ENCODE data around the gene TAS2R5. TPM values are rescaled to one million over a fixed set of nuclear protein-coding genes. Genes with fewer than 3 reads are reported as not detected.

TAS2R5 gene
- total and polyA plus RNA-seq, 2 of the 4 experiments (the other 2 are of a cell fraction), result 0.32 to 0.36 TPM

DNA sequence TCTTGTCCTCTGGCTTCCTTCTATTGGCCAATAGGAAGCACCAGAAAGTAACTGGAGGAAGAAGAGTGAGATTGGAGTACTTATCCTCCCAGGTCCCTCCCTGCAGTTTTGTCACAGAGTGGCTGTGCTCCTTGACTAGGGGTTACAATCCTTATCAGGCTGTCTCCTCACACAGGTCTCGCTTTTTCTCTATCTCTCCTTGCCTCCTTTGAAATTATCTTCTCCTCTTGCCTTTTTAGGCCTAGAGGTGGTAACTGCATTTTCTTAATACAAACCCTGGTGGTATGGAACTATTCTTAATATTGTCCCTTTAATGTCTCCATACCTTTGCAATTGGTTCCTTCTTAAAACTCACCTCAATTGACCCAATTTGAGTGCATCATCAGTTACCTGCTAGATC is 48.6 kb downstream of the TAS2R5 start:
- no peak overlapping the region for H4K8ac ChIP-seq (ENCODE audit: low read depth in 2 of 2, low read length in 2 of 2)
- no peak overlapping the region for H4K91ac ChIP-seq (ENCODE audit: insufficient read depth, low read depth, low read length)
- H2AFZ ChIP-seq (replicated peaks; ENCODE audit: low read length, poor library complexity), result no peak overlapping the region
- H2AK5ac ChIP-seq (ENCODE audit: low read depth, low read length), result no peak overlapping the region
- intact Hi-C loops (cut with micrococcal nuclease), result no loop called here
- H3K4me1 ChIP-seq (ENCODE audit: control insufficient read depth, insufficient read depth, low read length), result no peaks in the 10 kb centered on the region
- ChIA-PET CTCF (no interaction called here), POLR2A (ENCODE audit: unreplicated experiment) (no interaction called here)
- no peak overlapping the region for H3K27ac ChIP-seq (ENCODE audit: insufficient read depth, low read length)
- no TSS peak for BruUV-seq (replicated peaks)
- peaks cover 12% of the 10 kb centered on the region for H3K9me3 ChIP-seq (ENCODE audit: control insufficient read depth, insufficient read depth, low read length)
- H3K23ac ChIP-seq (ENCODE audit: low read depth, low read length), result no peak overlapping the region
- TF ChIP-seq, protein P1, sequence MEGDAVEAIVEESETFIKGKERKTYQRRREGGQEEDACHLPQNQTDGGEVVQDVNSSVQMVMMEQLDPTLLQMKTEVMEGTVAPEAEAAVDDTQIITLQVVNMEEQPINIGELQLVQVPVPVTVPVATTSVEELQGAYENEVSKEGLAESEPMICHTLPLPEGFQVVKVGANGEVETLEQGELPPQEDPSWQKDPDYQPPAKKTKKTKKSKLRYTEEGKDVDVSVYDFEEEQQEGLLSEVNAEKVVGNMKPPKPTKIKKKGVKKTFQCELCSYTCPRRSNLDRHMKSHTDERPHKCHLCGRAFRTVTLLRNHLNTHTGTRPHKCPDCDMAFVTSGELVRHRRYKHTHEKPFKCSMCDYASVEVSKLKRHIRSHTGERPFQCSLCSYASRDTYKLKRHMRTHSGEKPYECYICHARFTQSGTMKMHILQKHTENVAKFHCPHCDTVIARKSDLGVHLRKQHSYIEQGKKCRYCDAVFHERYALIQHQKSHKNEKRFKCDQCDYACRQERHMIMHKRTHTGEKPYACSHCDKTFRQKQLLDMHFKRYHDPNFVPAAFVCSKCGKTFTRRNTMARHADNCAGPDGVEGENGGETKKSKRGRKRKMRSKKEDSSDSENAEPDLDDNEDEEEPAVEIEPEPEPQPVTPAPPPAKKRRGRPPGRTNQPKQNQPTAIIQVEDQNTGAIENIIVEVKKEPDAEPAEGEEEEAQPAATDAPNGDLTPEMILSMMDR (conservative IDR thresholded peaks at IDR 0.05; ENCODE audit: low read depth, low read length), result no peak
- TF ChIP-seq MXI1 (IDR thresholded peaks at IDR 0.05; ENCODE audit: borderline replicate concordance, low read depth, low read length) (no peak), FOS (IDR thresholded peaks at IDR 0.05; ENCODE audit: low read depth, low read length) (no peak), MAZ (IDR thresholded peaks at IDR 0.05; ENCODE audit: borderline replicate concordance, low read depth, low read length) (no peak), RFX5 (IDR thresholded peaks at IDR 0.05; ENCODE audit: low read depth, low read length) (no peak), RCOR1 (IDR thresholded peaks at IDR 0.05; ENCODE audit: insufficient replicate concordance, low read length) (no peak), CEBPB (IDR thresholded peaks at IDR 0.05; ENCODE audit: low read depth, low read length) (no peak), POLR2A (IDR thresholded peaks at IDR 0.05; ENCODE audit: low read depth, low read length) (no peak), SMC3 (IDR thresholded peaks at IDR 0.05; ENCODE audit: low read depth, low read length) (no peak)
- TF ChIP-seq, protein P2, sequence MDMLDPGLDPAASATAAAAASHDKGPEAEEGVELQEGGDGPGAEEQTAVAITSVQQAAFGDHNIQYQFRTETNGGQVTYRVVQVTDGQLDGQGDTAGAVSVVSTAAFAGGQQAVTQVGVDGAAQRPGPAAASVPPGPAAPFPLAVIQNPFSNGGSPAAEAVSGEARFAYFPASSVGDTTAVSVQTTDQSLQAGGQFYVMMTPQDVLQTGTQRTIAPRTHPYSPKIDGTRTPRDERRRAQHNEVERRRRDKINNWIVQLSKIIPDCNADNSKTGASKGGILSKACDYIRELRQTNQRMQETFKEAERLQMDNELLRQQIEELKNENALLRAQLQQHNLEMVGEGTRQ (IDR thresholded peaks at IDR 0.05; ENCODE audit: low read depth, low read length), result no peak
- H2BK15ac ChIP-seq (ENCODE audit: low read depth, low read length), result no peak overlapping the region
- DNase-seq, result no peak
- in situ Hi-C loops (cut with MboI; ENCODE audit: low sequenced_read_pairs), result no loop called here
- H3K18ac ChIP-seq (ENCODE audit: low read depth, low read length), result no peak overlapping the region
- dilution Hi-C loops (cut with HindIII; ENCODE audit: low sequenced_read_pairs, unreplicated experiment), result no loop called here
- H3K4me2 ChIP-seq (ENCODE audit: low read depth, low read length), result no peak overlapping the region
- H3K4ac ChIP-seq (ENCODE audit: low read depth, low read length), result no peak overlapping the region
- H4K20me1 ChIP-seq (ENCODE audit: insufficient read depth, low read length), result no peaks in the 10 kb centered on the region
- no peaks in the 10 kb centered on the region for H3K27me3 ChIP-seq (ENCODE audit: control insufficient read depth, insufficient read depth, low read length)
- no peak overlapping the region for H3K9ac ChIP-seq (ENCODE audit: low read depth, low read length)
- no peak overlapping the region for H2BK20ac ChIP-seq (ENCODE audit: low read depth, low read length)
- H3K14ac ChIP-seq (replicated peaks; ENCODE audit: low read depth, low read length), result no peak overlapping the region
- no peaks in the 10 kb centered on the region for H3K9me1 ChIP-seq (ENCODE audit: insufficient read depth, low read length)
- H3K56ac ChIP-seq (ENCODE audit: extremely low read depth, insufficient read depth, low read length), result no peak overlapping the region
- H3K4me3 ChIP-seq (ENCODE audit: insufficient read depth, low read depth, low read length), result no peak overlapping the region
- no peak overlapping the region for H2BK5ac ChIP-seq (ENCODE audit: low read depth, low read length, poor library complexity, severe bottlenecking)
- WGBS, 2 experiments (ENCODE audit: extremely low coverage in 2 of 2, insufficient read length in 1 of 2), result no CpG with 5 or more reads among the region's 1 CpG
- no peak overlapping the region for H2AK9ac ChIP-seq (replicated peaks; ENCODE audit: low read depth, low read length, poor library complexity)
- no peak overlapping the region for H2BK120ac ChIP-seq (ENCODE audit: low read depth, low read length)
- no peak for ATAC-seq (ENCODE audit: low read depth)
- H3K79me1 ChIP-seq (ENCODE audit: low read depth in 1 of 2, low read length in 2 of 2), result no peaks in the 10 kb centered on the region
- H4K5ac ChIP-seq (ENCODE audit: low read depth, low read length), result no peak overlapping the region
- H3K36me3 ChIP-seq (ENCODE audit: control insufficient read depth, insufficient read depth, low read length), result no peaks in the 10 kb centered on the region

Data from IMR-90 (cell line).